ENCODE results near the gene PCNT. TPM values are rescaled to one million over a fixed set of nuclear protein-coding genes. Genes with fewer than 3 reads are reported as not detected.

The PCNT gene
- total and polyA plus RNA-seq, 9 of the 15 experiments (the other 6 are each of a cell fraction or from before 2014, with no cell fraction given) = 9.1 to 53.5 (median 31.3) TPM

- TF ChIP-seq MGA (IDR thresholded peaks at IDR 0.05) (peak; percentile 92), NFYB (IDR thresholded peaks at IDR 0.05; ENCODE audit: extremely low read depth, insufficient read length) (peak; percentile 87), MTA3 (IDR thresholded peaks at IDR 0.05; ENCODE audit: borderline replicate concordance) (peak; percentile 85), SIN3B (IDR thresholded peaks at IDR 0.05; ENCODE audit: low read depth) (0 out of 2 replicates have a peak, but pooled peaks have one; percentile 19), ZNF644 (tag; IDR thresholded peaks at IDR 0.05; ENCODE audit: low read depth) (peak; percentile 91; the same call in 1 of the 2 replicates), EP400 (IDR thresholded peaks at IDR 0.05) (peak; percentile 98), KAT8 (IDR thresholded peaks at IDR 0.05; ENCODE audit: low read depth) (no peak), MIER1 (IDR thresholded peaks at IDR 0.05; ENCODE audit: low read depth) (no peak), RREB1 (CRISPR knock-in tag; IDR thresholded peaks at IDR 0.05) (0 out of 2 replicates have a peak, but pooled peaks have one; percentile 7), ZNF507 (tag; conservative IDR thresholded peaks at IDR 0.05) (no peak)
Measured at GRCh38 chr21:46458315-46459023, 134.5 kb downstream of the PCNT start, which contains the start of gene DIP2A (continued).
